SK-N-SH treated with all-trans-retinoic acid at 6 μM for 48 hours (cell line): ENCODE results near the gene RALB.

Source experiments
- BACH2 ChIP-seq: fragments of 250-450 bp; sonication (Bioruptor Pico); IDR thresholded peaks from 2 replicates; pipeline ENCODE4 v1.9.0; 2021; ENCODE audit warnings: mild to moderate bottlenecking, borderline replicate concordance
- CSRNP3 ChIP-seq: fragments of 250-450 bp; sonication (Bioruptor Pico); IDR thresholded peaks from 2 replicates; pipeline ENCODE4 v1.5.1; 2021; ENCODE audit warnings: mild to moderate bottlenecking, moderate library complexity
- ISL1 ChIP-seq: fragments of 250-450 bp; sonication (Bioruptor Pico); IDR thresholded peaks from 2 replicates; pipeline ENCODE4 v2.1.2; 2022; ENCODE audit warnings: mild to moderate bottlenecking, moderate library complexity
- RARB ChIP-seq: fragments of 250-450 bp; sonication (Bioruptor Pico); IDR thresholded peaks from 2 replicates; pipeline ENCODE4 v1.8.0; 2021; ENCODE audit warnings: mild to moderate bottlenecking, moderate library complexity
- ZFP3 ChIP-seq: fragments of 250-450 bp; sonication (Bioruptor Pico); IDR thresholded peaks from 2 replicates; pipeline ENCODE4 v1.5.0; 2020; ENCODE audit warnings: mild to moderate bottlenecking, moderate library complexity
- ZNF565 ChIP-seq: fragments of 450-650 bp; formaldehyde crosslinking; conservative IDR thresholded peaks from 2 replicates; pipeline ENCODE4 v1.5.0; 2020; ENCODE audit warnings: low read depth, mild to moderate bottlenecking, moderate library complexity
- TF ChIP-seq, protein P1 (sequence below): fragments of 250-450 bp; sonication (Bioruptor Pico); IDR thresholded peaks from 2 replicates; pipeline ENCODE4 v1.5.1; 2020; ENCODE audit warnings: low read depth, mild to moderate bottlenecking, moderate library complexity
- TF ChIP-seq, protein P2 (sequence below): fragments of 250-450 bp; sonication (Bioruptor Pico); IDR thresholded peaks from 2 replicates; pipeline ENCODE4 v1.8.0; 2021; ENCODE audit warnings: low read depth, mild to moderate bottlenecking, moderate library complexity, borderline replicate concordance
- TF ChIP-seq, protein P3 (sequence below): fragments of 250-450 bp; sonication (Bioruptor Pico); IDR thresholded peaks from 2 replicates; pipeline ENCODE4 v1.8.0; 2020; ENCODE audit warnings: mild to moderate bottlenecking, moderate library complexity, borderline replicate concordance

DNA sequence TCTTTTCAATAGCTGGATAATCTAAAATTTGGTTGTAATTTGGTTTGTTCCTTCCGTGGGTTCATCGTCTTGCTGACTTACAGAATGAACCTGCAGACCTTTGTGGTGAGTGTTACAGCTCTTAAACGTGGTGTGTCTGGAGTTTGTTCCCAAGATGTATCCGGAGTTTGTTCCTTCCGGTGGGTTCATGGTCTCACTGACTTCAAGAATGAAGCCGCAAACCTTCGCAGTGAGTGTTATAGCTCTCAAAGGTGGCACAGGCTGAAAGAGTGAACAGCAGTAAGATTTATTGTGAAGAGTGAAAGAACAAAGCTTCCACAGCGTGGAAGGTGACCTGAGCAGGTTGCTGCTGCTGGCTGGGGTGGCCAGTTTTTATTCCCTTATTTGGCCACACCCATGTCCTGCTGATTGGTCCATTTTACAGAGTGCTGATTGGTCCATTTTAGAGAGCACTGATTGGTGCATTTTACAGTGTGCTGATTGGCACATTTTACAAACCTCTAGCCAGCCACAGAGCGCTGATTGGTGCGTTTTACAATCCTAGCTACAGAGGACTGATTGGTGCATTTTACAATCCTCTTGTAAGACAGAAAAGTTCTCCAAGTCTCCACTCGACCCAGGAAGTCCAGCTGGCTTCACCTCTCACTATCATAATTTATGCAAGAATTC lies 16.6 kb downstream of the RALB start:
- no peak for TF ChIP-seq BACH2
- no peak for TF ChIP-seq ISL1
- TF ChIP-seq CSRNP3 (CRISPR knock-in tag) = no peak
- TF ChIP-seq, protein P1, sequence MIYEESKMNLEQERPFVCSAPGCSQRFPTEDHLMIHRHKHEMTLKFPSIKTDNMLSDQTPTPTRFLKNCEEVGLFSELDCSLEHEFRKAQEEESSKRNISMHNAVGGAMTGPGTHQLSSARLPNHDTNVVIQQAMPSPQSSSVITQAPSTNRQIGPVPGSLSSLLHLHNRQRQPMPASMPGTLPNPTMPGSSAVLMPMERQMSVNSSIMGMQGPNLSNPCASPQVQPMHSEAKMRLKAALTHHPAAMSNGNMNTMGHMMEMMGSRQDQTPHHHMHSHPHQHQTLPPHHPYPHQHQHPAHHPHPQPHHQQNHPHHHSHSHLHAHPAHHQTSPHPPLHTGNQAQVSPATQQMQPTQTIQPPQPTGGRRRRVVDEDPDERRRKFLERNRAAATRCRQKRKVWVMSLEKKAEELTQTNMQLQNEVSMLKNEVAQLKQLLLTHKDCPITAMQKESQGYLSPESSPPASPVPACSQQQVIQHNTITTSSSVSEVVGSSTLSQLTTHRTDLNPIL = no peak
- no peak for TF ChIP-seq ZFP3 (CRISPR knock-in tag)
- no peak for TF ChIP-seq RARB (CRISPR knock-in tag)
- TF ChIP-seq, protein P2, sequence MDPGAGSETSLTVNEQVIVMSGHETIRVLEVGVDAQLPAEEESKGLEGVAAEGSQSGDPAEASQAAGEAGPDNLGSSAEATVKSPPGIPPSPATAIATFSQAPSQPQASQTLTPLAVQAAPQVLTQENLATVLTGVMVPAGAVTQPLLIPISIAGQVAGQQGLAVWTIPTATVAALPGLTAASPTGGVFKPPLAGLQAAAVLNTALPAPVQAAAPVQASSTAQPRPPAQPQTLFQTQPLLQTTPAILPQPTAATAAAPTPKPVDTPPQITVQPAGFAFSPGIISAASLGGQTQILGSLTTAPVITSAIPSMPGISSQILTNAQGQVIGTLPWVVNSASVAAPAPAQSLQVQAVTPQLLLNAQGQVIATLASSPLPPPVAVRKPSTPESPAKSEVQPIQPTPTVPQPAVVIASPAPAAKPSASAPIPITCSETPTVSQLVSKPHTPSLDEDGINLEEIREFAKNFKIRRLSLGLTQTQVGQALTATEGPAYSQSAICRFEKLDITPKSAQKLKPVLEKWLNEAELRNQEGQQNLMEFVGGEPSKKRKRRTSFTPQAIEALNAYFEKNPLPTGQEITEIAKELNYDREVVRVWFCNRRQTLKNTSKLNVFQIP (CRISPR knock-in tag) = no peak
- TF ChIP-seq, protein P3, sequence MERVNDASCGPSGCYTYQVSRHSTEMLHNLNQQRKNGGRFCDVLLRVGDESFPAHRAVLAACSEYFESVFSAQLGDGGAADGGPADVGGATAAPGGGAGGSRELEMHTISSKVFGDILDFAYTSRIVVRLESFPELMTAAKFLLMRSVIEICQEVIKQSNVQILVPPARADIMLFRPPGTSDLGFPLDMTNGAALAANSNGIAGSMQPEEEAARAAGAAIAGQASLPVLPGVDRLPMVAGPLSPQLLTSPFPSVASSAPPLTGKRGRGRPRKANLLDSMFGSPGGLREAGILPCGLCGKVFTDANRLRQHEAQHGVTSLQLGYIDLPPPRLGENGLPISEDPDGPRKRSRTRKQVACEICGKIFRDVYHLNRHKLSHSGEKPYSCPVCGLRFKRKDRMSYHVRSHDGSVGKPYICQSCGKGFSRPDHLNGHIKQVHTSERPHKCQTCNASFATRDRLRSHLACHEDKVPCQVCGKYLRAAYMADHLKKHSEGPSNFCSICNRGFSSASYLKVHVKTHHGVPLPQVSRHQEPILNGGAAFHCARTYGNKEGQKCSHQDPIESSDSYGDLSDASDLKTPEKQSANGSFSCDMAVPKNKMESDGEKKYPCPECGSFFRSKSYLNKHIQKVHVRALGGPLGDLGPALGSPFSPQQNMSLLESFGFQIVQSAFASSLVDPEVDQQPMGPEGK (CRISPR knock-in tag) = no peak
- TF ChIP-seq ZNF565 (CRISPR knock-in tag) = no peak
